Natural killer cell (primary cell): ENCODE measurements around the gene MTPN. TPM values are rescaled to one million over a fixed set of nuclear protein-coding genes. Genes with fewer than 3 reads are reported as not detected.

Experiments used
- ATAC-seq, 3 donors: fragments of 150-1000 bp in 2 of 3; fragments of 200-7000 bp in 1 of 3; cut with Tn5 transposase; 1 replicate in 1 of 3; 2 replicates in 2 of 3; pipeline ENCODE4 v1.10.0; 2021; ENCODE audit warnings: mild to moderate bottlenecking in 2 of 3, moderate library complexity in 2 of 3
- DNase-seq, 2 donors: peaks; one replicate each; pipeline versions ENCODE4 v3.0.0 to v3.0.0-alpha.2; 2013 to 2021; ENCODE audit warnings: mixed read lengths in 1 of 2
- H3K27ac ChIP-seq: one replicate; pipeline ENCODE4 v1.5.1; 2013; ENCODE audit warnings: mild to moderate bottlenecking, low read length
- H3K27me3 ChIP-seq: one replicate; pipeline ENCODE4 v1.6.1; 2013; ENCODE audit warnings: low read length; ENCODE audit not compliant: control insufficient read depth, insufficient read depth
- H3K36me3 ChIP-seq: one replicate; pipeline ENCODE4 v1.6.1; 2013; ENCODE audit warnings: low read length; ENCODE audit not compliant: control insufficient read depth, insufficient read depth
- H3K4me1 ChIP-seq: one replicate; pipeline ENCODE4 v1.6.1; 2013; ENCODE audit warnings: low read length; ENCODE audit not compliant: control insufficient read depth, insufficient read depth
- H3K4me3 ChIP-seq: one replicate; pipeline ENCODE4 v1.5.1; 2013; ENCODE audit warnings: low read length
- H3K9me3 ChIP-seq: one replicate; pipeline ENCODE4 v1.6.1; 2013; ENCODE audit warnings: low read length; ENCODE audit not compliant: control insufficient read depth, insufficient read depth
- H3K27ac Mint-ChIP-seq, 2 donors: one replicate each; pipeline ENCODE4 v1.8.0; 2022; ENCODE audit warnings: mild to moderate bottlenecking in 2 of 2, mixed read lengths in 2 of 2, moderate library complexity in 1 of 2
- H3K27me3 Mint-ChIP-seq, 2 donors: one replicate each; pipeline ENCODE4 v1.8.0; 2022; ENCODE audit warnings: low read depth in 2 of 2, mixed read lengths in 2 of 2
- H3K36me3 Mint-ChIP-seq: one replicate; pipeline ENCODE4 v1.8.0; 2022; ENCODE audit warnings: mixed read lengths
- H3K4me1 Mint-ChIP-seq, 2 donors: one replicate each; pipeline ENCODE4 v1.8.0; 2022; ENCODE audit warnings: mixed read lengths in 2 of 2
- H3K4me3 Mint-ChIP-seq: one replicate; pipeline ENCODE4 v1.8.0; 2022; ENCODE audit warnings: mild to moderate bottlenecking, moderate library complexity, mixed read lengths
- H3K9me3 Mint-ChIP-seq, 2 donors: one replicate each; pipeline ENCODE4 v1.8.0; 2022; ENCODE audit warnings: mixed read lengths in 2 of 2
- CTCF ChIP-seq: fragments of 200-600 bp; IDR thresholded peaks from one replicate; pipeline ENCODE4 v1.8.0; 2022; ENCODE audit warnings: antibody characterized with exemption
- WGBS: methylation state at CpG from one replicate; pipeline ENCODE4 v1.1.7; 2013; ENCODE audit warnings: missing lambda C conversion rate; ENCODE audit not compliant: insufficient coverage; 5-methylcytosine and 5-hydroxymethylcytosine counted together
- intact Hi-C: fragments of 100-400 bp; cut with micrococcal nuclease; formaldehyde crosslinking; loops from one replicate; pipeline ENCODE4 v1.14.2; 2022
- total RNA-seq, 4 donors: library from RNA; stranded (reverse); fragments of 120-200 nt in 1 of 4; gene quantifications; one replicate each; pipeline versions ENCODE4 v1.2.3 to v1.2.4, GENCODE V29; 2013 to 2022

The MTPN gene
- total RNA-seq, 3 donors from 2014 or later (not counting 1 experiment from before 2014, with no cell fraction given) = 161 to 170 (median 165) TPM

DNA sequence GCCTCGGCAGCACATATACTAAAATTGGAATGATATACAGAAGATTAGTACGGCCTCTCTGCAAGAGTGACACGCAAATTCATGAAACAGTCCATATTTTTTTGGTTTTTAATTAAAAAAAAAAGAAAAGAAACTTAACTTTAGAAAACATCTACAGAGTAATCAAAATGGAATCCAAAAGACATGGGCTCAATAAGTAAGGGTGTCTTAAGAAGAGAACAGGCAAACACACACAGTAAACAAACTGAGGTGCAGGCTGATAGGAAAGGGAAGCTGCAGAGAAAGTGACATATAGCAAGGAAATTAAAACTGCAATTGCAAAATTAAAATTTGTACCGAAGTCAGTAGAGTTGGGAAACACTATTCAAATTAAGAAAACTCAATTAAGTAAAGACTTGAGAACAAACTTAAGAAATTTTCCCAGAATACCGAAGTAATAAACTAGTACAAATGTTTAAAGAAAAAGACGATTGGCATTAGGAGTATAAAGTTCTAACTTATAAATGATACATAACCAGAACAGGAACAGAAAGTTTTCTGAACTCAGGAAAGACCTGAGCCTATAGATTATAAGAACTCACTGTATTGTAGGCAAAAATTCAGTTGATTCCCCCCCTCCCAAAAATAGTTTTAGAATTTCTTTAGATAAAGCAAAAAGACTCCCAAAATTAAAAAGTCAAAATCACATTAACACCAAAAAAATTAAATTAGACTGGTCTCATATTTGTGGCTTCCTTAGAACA, 16.3 kb downstream of the MTPN start:
- no peaks in the 10 kb centered on the region for H3K9me3 Mint-ChIP-seq
- no peaks in the 10 kb centered on the region for H3K4me1 ChIP-seq
- no peak overlapping the region for H3K27ac ChIP-seq
- no peaks in the 10 kb centered on the region for H3K27me3 Mint-ChIP-seq
- H3K27ac Mint-ChIP-seq = peak overlapping the region in 1 of 2 donors; percentile 64
- peaks cover 8% of the 10 kb centered on the region for H3K36me3 ChIP-seq
- H3K9me3 ChIP-seq = no peaks in the 10 kb centered on the region
- H3K36me3 Mint-ChIP-seq = no peaks in the 10 kb centered on the region
- ATAC-seq (no peak), DNase-seq (no peak)
- H3K4me1 Mint-ChIP-seq = peaks cover 77 to 88% of the 10 kb centered on the region in 2 donors
- H3K4me3 Mint-ChIP-seq = no peak overlapping the region
- no peak for TF ChIP-seq CTCF
- WGBS = no CpG with 5 or more reads among the region's 6 CpGs
- H3K4me3 ChIP-seq = no peak overlapping the region
- intact Hi-C loops = no loop called here
- H3K27me3 ChIP-seq = no peaks in the 10 kb centered on the region

- peak overlapping the region in 1 of 2 donors; percentile 59 for H3K27ac Mint-ChIP-seq
- no peak for TF ChIP-seq CTCF
- no peak overlapping the region for H3K4me3 ChIP-seq
- H3K4me1 Mint-ChIP-seq = peaks cover 77 to 84% of the 10 kb centered on the region in 2 donors
- no peaks in the 10 kb centered on the region for H3K27me3 ChIP-seq
- intact Hi-C loops = no loop called here
- peak overlapping the region; percentile 28 for H3K4me3 Mint-ChIP-seq
- DNase-seq (no peak), ATAC-seq (no peak)
- no peaks in the 10 kb centered on the region for H3K36me3 Mint-ChIP-seq
- no peaks in the 10 kb centered on the region for H3K4me1 ChIP-seq
- H3K36me3 ChIP-seq = peaks cover 8% of the 10 kb centered on the region
- H3K9me3 Mint-ChIP-seq = no peaks in the 10 kb centered on the region
- no peaks in the 10 kb centered on the region for H3K9me3 ChIP-seq
- H3K27me3 Mint-ChIP-seq = no peaks in the 10 kb centered on the region
- no peak overlapping the region for H3K27ac ChIP-seq
These were observed 17.4 kb downstream of the MTPN start for GRCh38 chr7:135959646-135960363.

- Mint-ChIP-seq H3K27me3 (no peaks in the 10 kb centered on the region), H3K9me3 (no peaks in the 10 kb centered on the region), H3K4me3 (no peak overlapping the region), H3K27ac (peak overlapping the region; percentile 11 to 67), H3K4me1 (peaks cover 76 to 77% of the 10 kb centered on the region in 2 donors), H3K36me3 (no peaks in the 10 kb centered on the region)
- ATAC-seq (no peak), DNase-seq (no peak)
- no CpG with 5 or more reads among the region's 1 CpG for WGBS
- intact Hi-C loops = no loop called here
- Histone ChIP-seq H3K36me3 (peaks cover 8% of the 10 kb centered on the region), H3K27ac (no peak overlapping the region), H3K9me3 (no peaks in the 10 kb centered on the region), H3K27me3 (no peaks in the 10 kb centered on the region), H3K4me3 (no peak overlapping the region), H3K4me1 (no peaks in the 10 kb centered on the region)
- TF ChIP-seq CTCF = no peak
These were observed 19.0 kb downstream of the MTPN start for GRCh38 chr7:135958173-135958572.
